Transverse colon (tissue), 4 donors: ENCODE data around the gene SGCA. TPM values are rescaled to one million over a fixed set of nuclear protein-coding genes. Genes with fewer than 3 reads are reported as not detected.

ENCODE experiments used
- DNase-seq: peaks from one replicate; pipeline ENCODE4 v3.0.0-alpha.2; 2019
- H3K27ac ChIP-seq, 4 donors: fragments of 200-600 bp; sonication (generic); 2 replicates each; pipeline ENCODE4 v1.5.1; 2016 to 2018; ENCODE audit warnings: inconsistent platforms in 4 of 4
- H3K27me3 ChIP-seq: fragments of 200-600 bp; sonication (generic); 2 replicates; pipeline ENCODE4 v1.5.1; 2017; ENCODE audit warnings: inconsistent platforms
- H3K36me3 ChIP-seq, 4 donors: fragments of 200-600 bp; sonication (generic); 2 replicates each; pipeline ENCODE4 v1.5.1; 2017 to 2019; ENCODE audit warnings: inconsistent platforms in 4 of 4
- H3K4me1 ChIP-seq, 4 donors: fragments of 200-600 bp; sonication (generic); 2 replicates each; pipeline ENCODE4 v1.5.1; 2017 to 2020; ENCODE audit warnings: inconsistent platforms in 4 of 4
- H3K4me3 ChIP-seq, 4 donors: fragments of 200-600 bp; sonication (generic); 1 replicate in 1 of 4; 2 replicates in 3 of 4; pipeline versions ENCODE4 v1.5.1 to v1.6.1; 2017 to 2019; ENCODE audit warnings: inconsistent platforms in 4 of 4
- H3K9me3 ChIP-seq, 2 donors: fragments of 200-600 bp; sonication (generic); 2 replicates each; pipeline ENCODE4 v1.5.1; 2017 to 2019; ENCODE audit warnings: inconsistent platforms in 2 of 2
- CTCF ChIP-seq, 5 experiments: fragments of 200-600 bp in 3 of 5; fragments of 450-650 bp in 2 of 5; sonication (generic) in 3 of 5; IDR thresholded peaks; 1 replicate in 2 of 5; 2 replicates in 3 of 5; pipeline ENCODE4 v1.5.1; 2016 to 2017; ENCODE audit warnings: antibody characterized with exemption in 5 of 5, inconsistent platforms in 3 of 5, mild to moderate bottlenecking in 2 of 5, moderate library complexity in 1 of 5
- EP300 ChIP-seq: sonication (generic); formaldehyde crosslinking; IDR thresholded peaks from one replicate; pipeline ENCODE4 v1.6.1; 2017; ENCODE audit warnings: antibody characterized with exemption, low read depth
- POLR2A ChIP-seq: fragments of 450-650 bp; IDR thresholded peaks from one replicate; pipeline ENCODE4 v1.6.1; 2016; ENCODE audit warnings: antibody characterized with exemption, mild to moderate bottlenecking, moderate library complexity
- POLR2AphosphoS5 ChIP-seq, 3 donors: sonication (generic); formaldehyde crosslinking; IDR thresholded peaks; one replicate each; pipeline ENCODE4 v1.6.1; 2016; ENCODE audit warnings: antibody characterized with exemption in 3 of 3
- WGBS, 2 donors: methylation state at CpG; one replicate each; pipeline ENCODE4 v1.1.5; 2018; ENCODE audit warnings: low coverage in 1 of 2; 5-methylcytosine and 5-hydroxymethylcytosine counted together
- in situ Hi-C, 4 donors: fragments of 200-750 bp; cut with MboI; loops; one replicate each; pipeline versions ENCODE4 v1.15.0 to v1.15.1; 2017; ENCODE audit warnings: low sequenced_read_pairs in 3 of 4, low pct_ligation_motif_present in 1 of 4, low pct_unique_long_range_greater_than_20kb in 1 of 4
- intact Hi-C: fragments of 100-400 bp; cut with DNase I; formaldehyde crosslinking; loops from one replicate; pipeline ENCODE4 v1.15.1; 2023; ENCODE audit warnings: low total_unique reads
- total RNA-seq, 4 donors: library from RNA; depleted of rRNA; stranded (reverse); fragments of >200 nt; gene quantifications; one replicate each; pipeline ENCODE4 v1.1.0, GENCODE V29; 2016

The SGCA gene
- total RNA-seq, 4 donors from 2014 or later = 3.7 to 65.3 (median 7.6) TPM

- in situ Hi-C loops = no loop called here
- Histone ChIP-seq H3K27ac (no peak overlapping the region), H3K9me3 (no peaks in the 10 kb centered on the region), H3K4me1 (peaks cover 10 to 45% (median 20%) of the 10 kb centered on the region in 4 donors), H3K27me3 (peaks cover 32% of the 10 kb centered on the region), H3K4me3 (no peak overlapping the region), H3K36me3 (no peaks in the 10 kb centered on the region)
- no peak for TF ChIP-seq POLR2A
- TF ChIP-seq CTCF (IDR thresholded peaks at IDR 0.05) = no peak
- TF ChIP-seq POLR2AphosphoS5 (IDR thresholded peaks at IDR 0.05) = no peak
- TF ChIP-seq EP300 = no peak
- intact Hi-C loops = no loop called here
- DNase-seq = no peak
- 32 to 50% methylated on average over 3 to 6 of the region's 6 CpGs for WGBS, 2 donors
Measured at GRCh38 chr17:50127697-50128361, 38.0 kb upstream of the SGCA start.

- no peaks in the 10 kb centered on the region for H3K36me3 ChIP-seq
- peak overlapping the region in 3 of 4 donors; percentile 1 to 15 (median 7) for H3K27ac ChIP-seq
- no peaks in the 10 kb centered on the region for H3K9me3 ChIP-seq
- H3K4me1 ChIP-seq = peaks cover 10 to 47% (median 25%) of the 10 kb centered on the region in 4 donors
- DNase-seq = no peak
- no peak for TF ChIP-seq POLR2AphosphoS5 (IDR thresholded peaks at IDR 0.05)
- TF ChIP-seq EP300 = no peak
- no peak for TF ChIP-seq CTCF (IDR thresholded peaks at IDR 0.05)
- no peak for TF ChIP-seq POLR2A
- H3K4me3 ChIP-seq = peak overlapping the region; percentile 10 to 48 (median 34)
- in situ Hi-C loops (no loop called here), intact Hi-C loops (no loop called here)
- H3K27me3 ChIP-seq = peaks cover 32% of the 10 kb centered on the region
- 11 to 18% methylated on average over 11 to 32 of the region's 32 CpGs for WGBS, 2 donors
Measured at GRCh38 chr17:50128441-50129352, 37.1 kb upstream of the SGCA start.

DNA sequence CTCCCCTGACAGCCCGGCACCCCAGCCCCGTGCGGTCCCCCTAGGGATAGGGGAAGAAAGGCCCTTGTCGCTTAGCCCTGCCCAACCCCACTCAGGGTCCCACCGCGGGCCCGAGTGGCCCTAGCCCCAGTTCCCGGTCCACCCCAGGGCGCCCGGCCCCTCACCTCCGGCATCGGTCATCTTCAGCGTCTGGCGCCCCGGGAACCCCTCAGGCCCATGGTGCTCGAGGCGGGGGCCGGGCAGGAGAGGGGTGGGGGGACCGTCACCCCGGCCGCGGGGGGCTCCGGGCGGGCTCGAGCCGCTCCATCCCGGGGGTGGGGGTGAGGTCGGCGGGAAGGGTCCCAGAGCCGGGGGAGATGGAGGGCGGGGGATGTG, 36.5 kb upstream of the SGCA start:
- peaks cover 32% of the 10 kb centered on the region for H3K27me3 ChIP-seq
- in situ Hi-C loops = no loop called here
- intact Hi-C loops = no loop called here
- TF ChIP-seq EP300 (no peak), CTCF (IDR thresholded peaks at IDR 0.05) (no peak), POLR2AphosphoS5 (IDR thresholded peaks at IDR 0.05) (no peak), POLR2A (no peak)
- H3K27ac ChIP-seq = peak overlapping the region in 2 of 4 donors; percentile 1 to 7
- no peaks in the 10 kb centered on the region for H3K9me3 ChIP-seq
- 3% methylated on average over 16 of the region's 31 CpGs; no CpG with 5 or more reads in 1 of the 2 donors for WGBS, 2 donors
- no peak for DNase-seq
- peak overlapping the region; percentile 10 to 48 (median 34) for H3K4me3 ChIP-seq
- H3K36me3 ChIP-seq = peaks cover 0 to under 1% (median 0%) of the 10 kb centered on the region in 4 donors
- H3K4me1 ChIP-seq = peaks cover 10 to 47% (median 28%) of the 10 kb centered on the region in 4 donors
